Prostate gland (tissue), 2 donors: ENCODE measurements around the gene KCNQ1. TPM values are rescaled to one million over a fixed set of nuclear protein-coding genes. Genes with fewer than 3 reads are reported as not detected.

ENCODE experiments used
- DNase-seq: peaks from one replicate; pipeline ENCODE4 v3.0.0-alpha.2; 2019; ENCODE audit warnings: low spot score
- H3K27ac ChIP-seq, 2 donors: fragments of 200-600 bp; sonication (generic); 2 replicates each; pipeline ENCODE4 v1.5.1; 2017 to 2019
- H3K27me3 ChIP-seq: fragments of 200-600 bp; sonication (generic); replicated peaks from 2 replicates; pipeline ENCODE4 v1.5.1; 2019; ENCODE audit not compliant: insufficient read depth
- H3K36me3 ChIP-seq, 2 donors: fragments of 200-600 bp; sonication (generic); 1 replicate in 1 of 2; 2 replicates in 1 of 2; pipeline versions ENCODE4 v1.5.1 to v1.8.1; 2017 to 2019
- H3K4me1 ChIP-seq: fragments of 200-600 bp; sonication (generic); replicated peaks from 2 replicates; pipeline ENCODE4 v1.5.1; 2019
- H3K4me3 ChIP-seq, 2 donors: fragments of 200-600 bp; sonication (generic); 2 replicates each; pipeline ENCODE4 v1.5.1; 2017 to 2019
- H3K9me3 ChIP-seq: fragments of 200-600 bp; sonication (generic); 2 replicates; pipeline ENCODE4 v1.5.1; 2017
- CTCF ChIP-seq, 4 experiments: fragments of 200-600 bp in 2 of 4; fragments of 450-650 bp in 2 of 4; sonication (generic) in 2 of 4; IDR thresholded peaks; 1 replicate in 3 of 4; 2 replicates in 1 of 4; pipeline ENCODE4 v1.5.1; 2016 to 2019; ENCODE audit warnings: antibody characterized with exemption in 4 of 4, mild to moderate bottlenecking in 2 of 4, moderate library complexity in 2 of 4
- POLR2A ChIP-seq: fragments of 450-650 bp; IDR thresholded peaks from one replicate; pipeline ENCODE4 v1.6.1; 2016; ENCODE audit warnings: antibody characterized with exemption, mild to moderate bottlenecking
- POLR2AphosphoS5 ChIP-seq: sonication (generic); formaldehyde crosslinking; IDR thresholded peaks from one replicate; pipeline ENCODE4 v1.6.1; 2017; ENCODE audit warnings: antibody characterized with exemption
- WGBS: methylation state at CpG from one replicate; pipeline ENCODE4 v1.1.5; 2018; 5-methylcytosine and 5-hydroxymethylcytosine counted together
- intact Hi-C: fragments of 100-400 bp; cut with DNase I; formaldehyde crosslinking; loops from one replicate; pipeline ENCODE4 v1.14.2; 2022
- total RNA-seq, 2 donors: library from RNA; depleted of rRNA; stranded (reverse); fragments of >200 nt; gene quantifications; one replicate each; pipeline ENCODE4 v1.1.0, GENCODE V29; 2016

The KCNQ1 gene
- total RNA-seq, 2 donors from 2014 or later: 10.0 to 33.8 TPM

DNA sequence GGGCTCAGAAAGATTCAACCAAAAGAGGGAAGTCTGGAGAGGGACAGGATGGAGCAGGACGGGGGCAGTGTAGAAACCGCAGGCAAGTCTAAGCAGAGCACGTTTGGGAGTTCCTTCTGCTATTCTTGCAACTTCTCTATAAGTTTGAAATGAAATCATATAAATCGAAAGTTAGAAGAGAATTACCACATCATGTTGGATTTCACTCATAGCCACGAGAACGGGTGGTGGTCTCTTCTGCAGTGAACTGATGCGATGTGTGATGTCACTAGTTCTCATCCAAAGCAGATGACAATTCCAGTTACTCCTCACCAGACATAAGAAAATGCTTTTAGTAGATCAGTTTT lies 36.0 kb downstream of the KCNQ1 start:
- no peak overlapping the region for H3K27ac ChIP-seq
- WGBS: 43% methylated on average over 7 of the region's 7 CpGs
- no peaks in the 10 kb centered on the region for H3K36me3 ChIP-seq
- no peaks in the 10 kb centered on the region for H3K4me1 ChIP-seq
- no peak for DNase-seq
- TF ChIP-seq CTCF (IDR thresholded peaks at IDR 0.05) (no peak), POLR2A (no peak), POLR2AphosphoS5 (no peak)
- intact Hi-C loops: no loop called here
- H3K27me3 ChIP-seq: no peaks in the 10 kb centered on the region
- no peak overlapping the region for H3K4me3 ChIP-seq
- no peaks in the 10 kb centered on the region for H3K9me3 ChIP-seq

DNA sequence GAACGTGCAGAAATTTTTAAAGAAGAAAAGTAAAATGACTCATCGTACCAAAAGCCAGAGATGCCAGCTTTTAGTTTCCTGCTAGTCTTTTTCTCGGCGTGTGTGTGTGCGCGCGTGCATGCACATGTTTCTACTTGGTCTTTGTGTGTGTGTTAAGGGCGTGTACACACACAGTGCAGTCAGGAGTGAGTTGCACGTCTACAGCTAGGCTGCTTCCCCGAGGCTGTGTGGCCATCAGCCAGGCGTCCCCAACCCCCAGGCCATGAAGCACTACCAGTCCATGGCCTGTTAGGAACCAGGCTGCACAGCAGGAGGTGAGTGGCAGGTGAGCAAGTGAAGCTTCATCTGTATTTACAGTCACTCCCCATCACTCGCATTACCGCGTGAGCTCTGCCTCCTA lies 36.4 kb downstream of the KCNQ1 start:
- Histone ChIP-seq H3K9me3 (no peaks in the 10 kb centered on the region), H3K36me3 (no peaks in the 10 kb centered on the region), H3K27me3 (no peaks in the 10 kb centered on the region), H3K27ac (no peak overlapping the region), H3K4me3 (no peak overlapping the region), H3K4me1 (no peaks in the 10 kb centered on the region)
- no peak for DNase-seq
- intact Hi-C loops: no loop called here
- TF ChIP-seq POLR2A (no peak), POLR2AphosphoS5 (no peak), CTCF (IDR thresholded peaks at IDR 0.05) (no peak)
- 54% methylated on average over 14 of the region's 14 CpGs for WGBS

DNA sequence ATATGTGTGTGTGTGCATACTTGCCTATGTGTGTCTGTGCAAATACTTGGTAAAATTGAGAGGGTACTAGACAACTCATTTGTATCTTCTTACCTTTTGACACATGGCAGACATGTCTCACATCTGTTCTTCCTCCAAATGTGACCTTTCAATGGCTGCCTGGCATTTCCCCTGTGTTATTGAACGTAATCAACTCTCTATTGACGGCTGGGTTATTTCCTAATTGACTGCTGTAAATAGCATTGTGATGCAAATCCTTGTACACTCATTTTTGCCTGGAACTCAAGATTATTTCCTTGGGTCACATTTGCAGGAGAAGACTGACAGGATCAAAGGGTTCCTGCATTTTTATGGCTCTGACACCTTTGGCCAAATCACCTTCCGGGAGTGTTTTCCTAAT lies 37.4 kb downstream of the KCNQ1 start:
- TF ChIP-seq CTCF (IDR thresholded peaks at IDR 0.05) (no peak), POLR2A (no peak), POLR2AphosphoS5 (no peak)
- WGBS: 88% methylated on average over 3 of the region's 3 CpGs
- no peaks in the 10 kb centered on the region for H3K27me3 ChIP-seq
- H3K36me3 ChIP-seq: no peaks in the 10 kb centered on the region
- no peak for DNase-seq
- intact Hi-C loops: no loop called here
- no peak overlapping the region for H3K4me3 ChIP-seq
- no peak overlapping the region for H3K27ac ChIP-seq
- no peaks in the 10 kb centered on the region for H3K9me3 ChIP-seq
- no peaks in the 10 kb centered on the region for H3K4me1 ChIP-seq

DNA sequence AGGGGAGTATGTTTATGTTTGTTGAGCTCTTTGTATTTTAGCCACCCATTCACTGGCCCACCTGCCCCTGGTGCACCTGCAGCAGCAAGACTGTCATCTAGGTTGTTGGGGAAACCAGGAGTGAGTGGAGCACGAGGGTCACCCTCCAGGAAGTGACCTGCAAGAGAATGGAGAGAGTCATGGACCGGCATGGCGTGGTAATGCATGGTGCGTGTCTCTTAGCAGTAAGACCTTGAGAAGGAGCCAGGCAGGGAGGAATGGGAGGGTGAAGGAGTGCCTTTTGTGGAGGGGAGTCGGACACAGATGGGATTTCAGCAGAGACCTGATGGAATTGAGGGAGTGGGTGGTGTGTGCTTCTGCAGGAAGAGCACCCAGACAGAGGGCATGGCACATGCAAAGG lies 37.9 kb downstream of the KCNQ1 start:
- no peak for TF ChIP-seq CTCF (IDR thresholded peaks at IDR 0.05)
- TF ChIP-seq POLR2A: no peak
- TF ChIP-seq POLR2AphosphoS5: no peak
- intact Hi-C loops: no loop called here
- H3K36me3 ChIP-seq: no peaks in the 10 kb centered on the region
- WGBS: 85% methylated on average over 5 of the region's 5 CpGs
- H3K4me3 ChIP-seq: no peak overlapping the region
- no peak for DNase-seq
- H3K4me1 ChIP-seq: no peaks in the 10 kb centered on the region
- no peaks in the 10 kb centered on the region for H3K27me3 ChIP-seq
- H3K9me3 ChIP-seq: no peaks in the 10 kb centered on the region
- no peak overlapping the region for H3K27ac ChIP-seq

GRCh38 chr11:2483426-2483825 lies 38.6 kb downstream of the KCNQ1 start:
- no peak for DNase-seq
- no peaks in the 10 kb centered on the region for H3K9me3 ChIP-seq
- intact Hi-C loops: no loop called here
- WGBS: 14% methylated on average over 14 of the region's 14 CpGs
- no peaks in the 10 kb centered on the region for H3K36me3 ChIP-seq
- H3K4me1 ChIP-seq: no peaks in the 10 kb centered on the region
- TF ChIP-seq CTCF (IDR thresholded peaks at IDR 0.05) (no peak), POLR2A (no peak), POLR2AphosphoS5 (no peak)
- H3K27ac ChIP-seq: no peak overlapping the region
- H3K4me3 ChIP-seq: no peak overlapping the region
- no peaks in the 10 kb centered on the region for H3K27me3 ChIP-seq
